H1 (cell line): ENCODE data around the gene MARK1. TPM values are rescaled to one million over a fixed set of nuclear protein-coding genes. Genes with fewer than 3 reads are reported as not detected.

ENCODE experiments used
- CTCF ChIA-PET: fragments of 300-600 bp; sonication (Branson Sonifier 250); formaldehyde crosslinking; loops from one replicate; lab custom pipeline; 2021; ENCODE audit not compliant: partially characterized antibody; lab: Charles Lee
- POLR2A ChIA-PET: fragments of 300-600 bp; sonication (Branson Sonifier 250); formaldehyde crosslinking; loops from one replicate; lab custom pipeline; 2021; ENCODE audit warnings: inconsistent platforms; ENCODE audit not compliant: partially characterized antibody; lab: Charles Lee
- DNase-seq, 2 experiments: peaks; one replicate each; pipeline versions ENCODE4 v3.0.0 to v3.0.0-alpha.2; 2010 to 2022; ENCODE audit warnings: low spot score in 2 of 2, low read depth in 1 of 2, mixed read lengths in 1 of 2
- FAIRE-seq: peaks from 2 replicates; lab custom pipeline; 2011; peaks lifted over from hg19 to GRCh38; lab: Jason Lieb, UNC
- H2AFZ ChIP-seq: 2 replicates; pipeline ENCODE4 v1.8.1; 2012; ENCODE audit warnings: low read length, inconsistent platforms
- H2AK5ac ChIP-seq: 2 replicates; pipeline ENCODE4 v1.6.1; 2013; ENCODE audit warnings: low read depth, low read length
- H2BK120ac ChIP-seq: replicated peaks from 2 replicates; pipeline ENCODE3; 2013; ENCODE audit warnings: low read depth, low read length, inconsistent platforms
- H2BK12ac ChIP-seq: 2 replicates; pipeline ENCODE4 v1.6.1; 2013; ENCODE audit warnings: low read depth, low read length
- H2BK15ac ChIP-seq: 2 replicates; pipeline ENCODE4 v1.6.1; 2013; ENCODE audit warnings: low read length
- H2BK20ac ChIP-seq: 2 replicates; pipeline ENCODE4 v1.6.1; 2013; ENCODE audit warnings: low read length
- H2BK5ac ChIP-seq: 2 replicates; pipeline ENCODE4 v1.6.1; 2013; ENCODE audit warnings: low read depth, low read length
- H3K14ac ChIP-seq: 2 replicates; pipeline ENCODE4 v1.6.1; 2013; ENCODE audit warnings: inconsistent platforms; ENCODE audit not compliant: insufficient read length
- H3K18ac ChIP-seq: 2 replicates; pipeline ENCODE4 v1.6.1; 2013; ENCODE audit warnings: low read length; ENCODE audit errors: extremely low read depth
- H3K23ac ChIP-seq: 2 replicates; pipeline ENCODE4 v1.6.1; 2013; ENCODE audit warnings: inconsistent platforms; ENCODE audit not compliant: insufficient read length
- H3K23me2 ChIP-seq: 2 replicates; pipeline ENCODE4 v1.6.1; 2013; ENCODE audit warnings: low read depth, low read length
- H3K27ac ChIP-seq: 2 replicates; pipeline ENCODE4 v1.6.1; 2011; ENCODE audit warnings: low read depth, low read length, inconsistent platforms
- H3K27me3 ChIP-seq, 4 experiments: replicated peaks in 1 of 4; 1 replicate in 1 of 4; 2 replicates in 3 of 4; pipeline versions ENCODE4 v1.6.1 to v1.8.1; 2011 to 2013; ENCODE audit warnings: low read length in 3 of 4, mild to moderate bottlenecking in 3 of 4, inconsistent platforms in 2 of 4, mixed read lengths in 2 of 4, moderate library complexity in 1 of 4; ENCODE audit not compliant: control insufficient read depth in 3 of 4, insufficient read depth in 3 of 4; ENCODE audit errors: extremely low read depth in 1 of 4
- H3K36me3 ChIP-seq, 4 experiments: 2 replicates each; pipeline versions ENCODE4 v1.6.1 to v1.8.1; 2011 to 2013; ENCODE audit warnings: mild to moderate bottlenecking in 4 of 4, low read length in 3 of 4, moderate library complexity in 2 of 4, control low read depth in 1 of 4, inconsistent platforms in 1 of 4; ENCODE audit not compliant: insufficient read depth in 4 of 4, control insufficient read depth in 2 of 4
- H3K4ac ChIP-seq: replicated peaks from 2 replicates; pipeline ENCODE3; 2013; ENCODE audit warnings: low read length, low read depth, mixed read lengths, inconsistent platforms; ENCODE audit not compliant: insufficient read length
- H3K4me1 ChIP-seq, 4 experiments: replicated peaks in 1 of 4; 1 replicate in 1 of 4; 2 replicates in 3 of 4; pipeline versions ENCODE4 v1.6.1 to v1.8.1; 2011 to 2013; ENCODE audit warnings: low read length in 3 of 4, inconsistent platforms in 2 of 4, mixed read lengths in 1 of 4; ENCODE audit not compliant: insufficient read depth in 4 of 4, control insufficient read depth in 3 of 4
- H3K4me2 ChIP-seq, 2 experiments: 2 replicates each; pipeline versions ENCODE4 v1.6.1 to v1.8.1; 2011 to 2013; ENCODE audit warnings: low read depth in 2 of 2, low read length in 2 of 2, control low read depth in 1 of 2, inconsistent platforms in 1 of 2, mild to moderate bottlenecking in 1 of 2; ENCODE audit not compliant: insufficient read depth in 1 of 2
- H3K4me3 ChIP-seq, 4 experiments: fragments of 200-600, 300-600 bp in 1 of 4; sonication (generic), shearing (Covaris generic), sonication (Bioruptor Twin) in 1 of 4; 2 replicates each; pipeline versions ENCODE4 v1.5.1 to v1.8.1; 2011 to 2016; ENCODE audit warnings: low read length in 4 of 4, low read depth in 3 of 4, control low read depth in 2 of 4, inconsistent platforms in 2 of 4, mild to moderate bottlenecking in 2 of 4, mixed read lengths in 1 of 4, moderate library complexity in 1 of 4; ENCODE audit not compliant: insufficient read depth in 2 of 4; ENCODE audit errors: extremely low read depth in 1 of 4
- H3K56ac ChIP-seq: replicated peaks from 2 replicates; pipeline ENCODE3; 2013; ENCODE audit warnings: low read depth, mild to moderate bottlenecking, mixed read lengths, low read length, inconsistent platforms; ENCODE audit not compliant: insufficient read length
- H3K79me1 ChIP-seq: 2 replicates; pipeline ENCODE4 v1.6.1; 2013; ENCODE audit warnings: low read depth, low read length, control low read depth
- H3K79me2 ChIP-seq, 2 experiments: 2 replicates each; pipeline versions ENCODE4 v1.6.1 to v1.8.1; 2012 to 2013; ENCODE audit warnings: low read length in 2 of 2, mild to moderate bottlenecking in 2 of 2, inconsistent platforms in 1 of 2; ENCODE audit not compliant: insufficient read depth in 2 of 2, control insufficient read depth in 1 of 2
- H3K9ac ChIP-seq, 4 experiments: replicated peaks in 1 of 4; 1 replicate in 1 of 4; 2 replicates in 3 of 4; pipeline versions ENCODE4 v1.6.1 to v1.8.1; 2011 to 2013; ENCODE audit warnings: low read depth in 3 of 4, low read length in 3 of 4, control low read depth in 2 of 4, mild to moderate bottlenecking in 2 of 4, moderate library complexity in 2 of 4, inconsistent platforms in 1 of 4; ENCODE audit errors: extremely low read depth in 1 of 4
- H3K9me3 ChIP-seq, 2 experiments: 2 replicates each; pipeline versions ENCODE4 v1.6.1 to v1.8.1; 2012 to 2013; ENCODE audit warnings: mild to moderate bottlenecking in 2 of 2, moderate library complexity in 2 of 2, control low read depth in 1 of 2, inconsistent platforms in 1 of 2, low read depth in 1 of 2, low read length in 1 of 2, mixed read lengths in 1 of 2; ENCODE audit not compliant: insufficient read depth in 2 of 2
- H4K20me1 ChIP-seq, 2 experiments: replicated peaks in 1 of 2; 2 replicates each; pipeline versions ENCODE3 to v1.8.1; 2011 to 2013; ENCODE audit warnings: inconsistent platforms in 2 of 2, low read length in 2 of 2, mild to moderate bottlenecking in 1 of 2; ENCODE audit not compliant: insufficient read depth in 2 of 2, control insufficient read depth in 1 of 2
- H4K5ac ChIP-seq: 2 replicates; pipeline ENCODE4 v1.6.1; 2013; ENCODE audit warnings: low read length, low read depth, mixed read lengths, inconsistent platforms; ENCODE audit not compliant: insufficient read length
- H4K8ac ChIP-seq: 2 replicates; pipeline ENCODE4 v1.8.0; 2013; ENCODE audit warnings: mild to moderate bottlenecking, moderate library complexity, low read length, inconsistent platforms; ENCODE audit not compliant: insufficient read depth; ENCODE audit errors: extremely low read depth
- H4K91ac ChIP-seq: replicated peaks from 2 replicates; pipeline ENCODE3; 2013; ENCODE audit warnings: low read length, mixed read lengths, inconsistent platforms; ENCODE audit not compliant: insufficient read length
- EZH2 ChIP-seq: fragments of 200-600 bp; sonication (generic); IDR thresholded peaks from 2 replicates; pipeline ENCODE4 v1.7.1; 2012; ENCODE audit warnings: low read depth, mild to moderate bottlenecking, moderate library complexity, low read length, inconsistent platforms; ENCODE audit not compliant: severe bottlenecking
- SIRT6 ChIP-seq: IDR thresholded peaks from one replicate; pipeline ENCODE4 v1.7.1; 2012; ENCODE audit warnings: low read length, inconsistent platforms
- TAF7 ChIP-seq: optimal IDR thresholded peaks from 2 replicates; pipeline ENCODE3; 2011; ENCODE audit warnings: low read depth, mild to moderate bottlenecking, inconsistent platforms, low read length, moderate library complexity, borderline replicate concordance
- TCF12 ChIP-seq: IDR thresholded peaks from 2 replicates; pipeline ENCODE4 v1.6.1; 2011; ENCODE audit warnings: low read depth, mild to moderate bottlenecking, low read length
- YY1 ChIP-seq: IDR thresholded peaks from 2 replicates; pipeline ENCODE4 v1.6.1; 2011; ENCODE audit warnings: low read depth, mild to moderate bottlenecking, low read length
- WGBS, 2 experiments: shearing (Covaris generic) in 1 of 2; methylation state at CpG; one replicate each; pipeline versions ENCODE4 v1.1.6 to v1.1.7; 2013 to 2015; ENCODE audit warnings: low lambda C conversion rate in 2 of 2, mixed read lengths in 2 of 2, inconsistent platforms in 1 of 2, low coverage in 1 of 2, missing lambda C conversion rate in 1 of 2; ENCODE audit not compliant: insufficient replicate concordance in 2 of 2, insufficient coverage in 1 of 2, insufficient read length in 1 of 2; ENCODE audit errors: extremely low coverage in 1 of 2, missing lambda C conversion rate in 1 of 2; 5-methylcytosine and 5-hydroxymethylcytosine counted together
- polyA plus RNA-seq, 7 experiments: library from polyadenylated mRNA; depleted of rRNA in 3 of 7; stranded (reverse) in 5 of 7; unstranded in 2 of 7; fragments of >200 nt in 5 of 7; fragments of 200-250 nt in 2 of 7; gene quantifications; 1 replicate in 5 of 7; 2 replicates in 1 of 7; 4 replicates in 1 of 7; pipeline versions ENCODE4 v1.2.1 to v1.2.3, GENCODE V29; 2011 to 2013; ENCODE audit warnings: missing spikeins in 2 of 7, mixed read lengths in 2 of 7
- total RNA-seq: library from RNA; stranded (reverse); fragmentation: NEBNext Ultra II Directional; extraction: Animal tissue kit (Norgen Biotek cat#: 25700); gene quantifications from 2 replicates; pipeline ENCODE4 v1.2.1, GENCODE V29; 2021
- TF ChIP-seq, protein P1 (sequence below): IDR thresholded peaks from 2 replicates; pipeline ENCODE4 v1.6.1; 2012; ENCODE audit warnings: inconsistent platforms

MARK1 gene
- total and polyA plus RNA-seq, 2 of the 8 experiments (the other 6 are each of a cell fraction or from before 2014, with no cell fraction given) = 5.5 to 20.5 TPM

DNA sequence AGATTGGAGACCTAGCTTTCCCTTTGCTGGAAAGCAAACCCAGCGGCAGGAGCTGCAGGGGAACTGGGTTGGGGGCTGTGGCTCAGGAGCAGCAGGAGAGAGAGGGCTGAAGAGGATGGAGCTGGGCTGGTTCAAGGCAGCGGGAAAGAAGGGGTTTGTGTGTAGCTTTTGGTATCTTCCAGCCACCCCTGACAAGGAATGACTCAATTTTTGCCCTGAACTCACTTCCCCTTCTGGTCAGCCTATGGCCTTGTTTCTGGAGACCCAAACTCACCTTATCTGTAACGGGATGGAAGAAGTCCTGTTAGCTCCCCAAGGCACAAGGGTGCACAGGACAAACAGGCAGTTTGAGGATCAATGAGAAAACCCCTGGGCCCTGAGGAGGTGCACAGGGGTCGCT lies 175.4 kb downstream of the MARK1 start:
- DNase-seq (no peak), FAIRE-seq (no peak)
- Histone ChIP-seq H3K23me2 (no peaks in the 10 kb centered on the region), H3K23ac (no peak overlapping the region), H4K5ac (no peak overlapping the region), H3K27ac (no peak overlapping the region), H2AK5ac (no peak overlapping the region), H3K79me1 (no peaks in the 10 kb centered on the region), H3K4me2 (0 out of 4 replicates have a peak overlapping the region, but pooled peaks have one; percentile 13 to 14), H2BK12ac (no peak overlapping the region), H3K9ac (no peak overlapping the region), H2BK120ac (no peak overlapping the region), H3K4ac (no peak overlapping the region), H4K8ac (peak overlapping the region; percentile 8; the same call in 1 of the 2 replicates), H3K4me1 (peaks cover 0 to 8% (median 4%) of the 10 kb centered on the region in 4 experiments; a peak in 4 of 7 replicates), H3K36me3 (no peaks in the 10 kb centered on the region), H2AFZ (peak overlapping the region; percentile 63; the same call in 1 of the 2 replicates), H3K18ac (no peak overlapping the region), H3K14ac (no peak overlapping the region), H4K20me1 (no peaks in the 10 kb centered on the region), H3K27me3 (no peaks in the 10 kb centered on the region), H2BK20ac (no peak overlapping the region), H4K91ac (no peak overlapping the region), H3K4me3 (no peak overlapping the region), H2BK5ac (no peak overlapping the region), H3K79me2 (no peaks in the 10 kb centered on the region), H2BK15ac (no peak overlapping the region), H3K9me3 (no peaks in the 10 kb centered on the region), H3K56ac (no peak overlapping the region)
- CTCF ChIA-PET = interaction anchor here (1.2 to 4.7 kb wide), 10 partner anchors 9 to 407 kb away, joined by 3 to 26 read pairs (median 8); partner anchors contain the start of gene C1orf115
- POLR2A ChIA-PET = interaction anchor here (0.8 kb wide), 1 partner anchor 10 kb away, joined by 3 read pairs; no protein-coding TSS in a partner anchor
- WGBS, 2 experiments = 94% methylated on average over 4 of the region's 4 CpGs; no CpG with 5 or more reads in 1 of the 2 experiments
- TF ChIP-seq YY1 = no peak
- TF ChIP-seq TAF7 = no peak
- TF ChIP-seq SIRT6 = no peak
- TF ChIP-seq TCF12 = no peak
- TF ChIP-seq EZH2 = no peak
- TF ChIP-seq, protein P1, sequence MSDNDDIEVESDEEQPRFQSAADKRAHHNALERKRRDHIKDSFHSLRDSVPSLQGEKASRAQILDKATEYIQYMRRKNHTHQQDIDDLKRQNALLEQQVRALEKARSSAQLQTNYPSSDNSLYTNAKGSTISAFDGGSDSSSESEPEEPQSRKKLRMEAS = no peak
